Left ventricle myocardium superior (tissue), 1 donor: Measurements from ENCODE around the gene MAP2K3. TPM values are rescaled to one million over a fixed set of nuclear protein-coding genes. Genes with fewer than 3 reads are reported as not detected.

Experiments used
- ATAC-seq: fragments of 200-7000 bp; cut with Tn5 transposase; one replicate; pipeline ENCODE4 v1.9.1; 2020; ENCODE audit warnings: mild to moderate bottlenecking, moderate library complexity
- DNase-seq: peaks from one replicate; pipeline ENCODE4 v3.0.0-alpha.2; 2020
- intact Hi-C: fragments of 100-400 bp; cut with micrococcal nuclease; formaldehyde crosslinking; loops from one replicate; pipeline ENCODE4 v1.11.0; 2022
- total RNA-seq: library from RNA; stranded (reverse); fragmentation: NEBNext Ultra II Directional; extraction: Animal tissue kit (Norgen Biotek cat#: 25700); gene quantifications from one replicate; pipeline ENCODE4 v1.2.1, GENCODE V29; 2021
- donor health status: DM: no; HTN: yes; CAD: no; lungs with severe emphysema.

The MAP2K3 gene
- total RNA-seq, 1 donor from 2014 or later, result 38.6 TPM

DNA sequence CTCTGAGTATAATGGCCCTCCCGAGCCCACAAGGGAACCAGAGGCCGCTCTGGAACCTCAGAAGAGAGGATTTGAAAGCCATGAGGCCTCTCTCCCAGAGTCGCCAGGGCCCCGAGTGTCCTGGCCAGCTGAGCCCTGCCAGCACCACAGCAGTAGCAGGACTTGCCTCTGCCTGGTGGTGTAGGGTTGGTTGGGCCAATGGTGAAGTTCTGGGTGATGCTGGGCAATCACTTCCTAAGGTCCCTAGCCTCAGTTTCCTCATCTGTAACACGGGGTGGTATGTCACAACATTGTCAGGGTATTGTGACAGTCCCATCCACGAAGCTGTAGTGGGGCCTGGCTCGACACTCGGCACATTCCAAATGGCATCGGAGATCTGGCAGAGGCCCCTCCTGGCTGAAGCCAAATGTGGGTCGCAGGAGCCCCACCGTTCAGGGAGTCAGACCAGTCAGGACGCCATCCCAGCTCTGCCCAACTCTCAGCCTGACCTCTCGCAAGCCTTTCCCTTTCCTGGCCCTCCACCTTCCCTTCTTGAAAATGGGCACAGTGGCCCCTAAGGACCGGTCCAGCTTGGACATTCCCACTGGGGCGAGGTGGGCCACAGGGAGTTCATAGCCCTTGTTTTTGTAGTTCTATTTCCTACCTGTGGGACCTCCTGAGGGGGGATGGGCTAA is 33.0 kb upstream of the MAP2K3 start:
- intact Hi-C loops, result no loop called here
- no peak for DNase-seq

GRCh38 chr17:21252289-21252795 is 32.2 kb upstream of the MAP2K3 start:
- intact Hi-C loops, result no loop called here
- DNase-seq (no peak), ATAC-seq (no peak)

More for the DNA sequence above, 33.0 kb upstream of the MAP2K3 start:
- no peak for ATAC-seq

- intact Hi-C loops, result no loop called here
- peak; percentile 79 for ATAC-seq
- DNase-seq, result peak; percentile 95
Observed at GRCh38 chr17:21252796-21253645, 31.5 kb upstream of the MAP2K3 start, which contains the start of gene NATD1. TSS of gene NATD1 (minus strand) at chr17:21253410. CDS start at chr17:21253264, 146 bp downstream.

- DNase-seq, result no peak
- ATAC-seq, result peak; percentile 9
- intact Hi-C loops, result no loop called here
Observed at GRCh38 chr17:21253646-21254441, 30.7 kb upstream of the MAP2K3 start.

DNA sequence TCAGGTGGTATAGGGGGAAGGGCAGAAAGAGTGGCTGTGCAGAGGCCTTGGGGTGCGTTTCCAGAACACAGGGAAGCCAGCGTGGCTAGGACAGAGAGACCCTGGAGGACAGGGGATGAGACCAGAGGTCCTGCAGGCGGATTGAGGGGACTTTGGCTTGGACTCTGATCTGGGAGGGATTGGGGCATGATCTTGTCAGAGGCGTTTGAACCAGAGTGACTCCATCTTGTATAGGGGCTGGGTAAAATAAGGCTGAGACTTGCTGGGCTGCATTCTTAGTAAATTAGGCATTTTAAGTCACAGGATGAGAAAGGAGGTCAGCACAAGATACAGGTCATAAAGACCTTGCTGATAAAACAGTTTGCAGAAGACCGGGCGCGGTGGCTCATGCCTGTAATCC is 25.9 kb upstream of the MAP2K3 start:
- no peak for DNase-seq
- intact Hi-C loops, result no loop called here
- no peak for ATAC-seq

GRCh38 chr17:21262259-21262993 is 22.1 kb upstream of the MAP2K3 start:
- ATAC-seq (no peak), DNase-seq (no peak)
- intact Hi-C loops, result no loop called here

- intact Hi-C loops, result no loop called here
- ATAC-seq (no peak), DNase-seq (no peak)
Observed at GRCh38 chr17:21263376-21263775, 21.1 kb upstream of the MAP2K3 start.

DNA sequence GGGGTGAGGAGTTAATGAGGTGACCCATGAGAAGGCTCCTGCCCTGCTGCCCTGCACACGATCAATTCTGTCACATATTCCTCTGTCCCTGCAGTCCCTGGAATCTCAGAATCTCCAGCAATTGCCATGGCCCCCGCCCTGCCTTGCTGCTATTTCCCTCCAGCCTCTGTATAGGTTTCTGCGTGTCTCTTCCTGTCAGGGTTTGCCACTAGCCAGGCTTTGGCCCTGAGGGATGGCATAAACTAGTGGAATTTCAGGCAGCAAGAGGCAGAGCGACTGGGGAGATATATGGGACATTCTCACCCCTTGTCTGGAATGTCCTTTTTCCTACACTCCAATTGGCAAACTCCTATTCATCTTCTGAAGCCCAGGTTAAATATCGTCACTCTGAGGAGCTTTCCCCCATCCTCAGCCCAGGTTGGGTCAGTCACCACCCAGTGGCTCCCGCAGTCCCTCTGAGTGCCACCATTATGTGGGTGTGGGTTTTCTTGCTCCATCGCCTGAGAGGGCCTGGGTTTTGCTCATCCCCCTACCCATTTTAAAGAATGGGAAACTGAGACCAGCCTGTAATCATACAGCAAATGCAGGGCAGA is 15.8 kb upstream of the MAP2K3 start:
- ATAC-seq, result no peak
- no peak for DNase-seq
- intact Hi-C loops, result loop anchor here (5.0 kb wide), 1 partner anchor 244 kb away; no protein-coding TSS in a partner anchor

DNA sequence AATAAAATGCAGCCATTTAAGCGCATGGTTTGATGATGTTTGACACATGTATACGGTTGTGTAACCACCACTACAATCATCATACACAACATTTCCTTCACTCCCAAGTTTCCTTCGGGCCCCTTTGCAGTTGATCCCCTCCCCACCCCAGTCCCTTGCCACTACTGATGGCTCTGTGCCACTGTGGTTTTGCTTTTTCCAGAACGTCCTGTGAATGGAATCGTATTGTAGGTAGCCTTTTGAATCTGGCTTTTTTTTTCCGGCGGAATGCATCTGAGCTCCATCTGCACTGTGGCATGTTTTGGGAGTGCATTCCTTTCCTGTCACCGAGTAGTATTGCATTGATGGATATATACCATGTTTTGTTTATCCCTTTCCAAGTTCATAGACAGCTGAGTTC is 15.1 kb upstream of the MAP2K3 start:
- intact Hi-C loops, result loop anchor here (5.0 kb wide), 1 partner anchor 243 kb away; no protein-coding TSS in a partner anchor
- no peak for DNase-seq
- no peak for ATAC-seq

- ATAC-seq (no peak), DNase-seq (no peak)
- intact Hi-C loops, result loop anchor here (10.0 kb wide), 1 partner anchor 183 kb away; no protein-coding TSS in a partner anchor
Observed at GRCh38 chr17:21271454-21272183, 12.9 kb upstream of the MAP2K3 start.

DNA sequence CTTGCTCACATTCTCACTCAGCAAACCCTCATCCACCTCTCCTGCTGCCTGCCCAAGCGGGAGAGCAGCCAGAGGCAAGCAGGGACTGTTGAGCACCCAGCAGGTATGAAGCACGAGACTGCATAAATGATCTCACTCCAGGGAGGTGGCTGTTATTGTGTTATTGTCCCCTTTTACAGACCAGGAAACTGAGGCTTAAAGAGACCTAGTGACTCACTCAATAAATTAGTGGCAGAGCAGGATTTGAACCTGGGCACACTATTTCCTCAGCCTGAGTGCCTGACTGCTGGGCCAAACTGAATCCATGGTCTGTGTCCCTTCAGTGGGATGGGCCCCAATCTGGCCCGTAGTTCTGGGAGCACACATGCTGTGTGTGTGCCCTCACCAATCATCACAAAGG is 12.3 kb upstream of the MAP2K3 start:
- DNase-seq, result no peak
- no peak for ATAC-seq
- intact Hi-C loops, result loop anchor here (10.0 kb wide), 1 partner anchor 183 kb away; no protein-coding TSS in a partner anchor

- intact Hi-C loops, result loop anchor here (10.0 kb wide), 1 partner anchor 182 kb away; no protein-coding TSS in a partner anchor
- DNase-seq (no peak), ATAC-seq (no peak)
Observed at GRCh38 chr17:21272881-21273792, 11.4 kb upstream of the MAP2K3 start.

- ATAC-seq, result no peak
- no peak for DNase-seq
- intact Hi-C loops, result loop anchor here (10.0 kb wide), 1 partner anchor 180 kb away; no protein-coding TSS in a partner anchor
Observed at GRCh38 chr17:21275047-21275578, 9.4 kb upstream of the MAP2K3 start.

DNA sequence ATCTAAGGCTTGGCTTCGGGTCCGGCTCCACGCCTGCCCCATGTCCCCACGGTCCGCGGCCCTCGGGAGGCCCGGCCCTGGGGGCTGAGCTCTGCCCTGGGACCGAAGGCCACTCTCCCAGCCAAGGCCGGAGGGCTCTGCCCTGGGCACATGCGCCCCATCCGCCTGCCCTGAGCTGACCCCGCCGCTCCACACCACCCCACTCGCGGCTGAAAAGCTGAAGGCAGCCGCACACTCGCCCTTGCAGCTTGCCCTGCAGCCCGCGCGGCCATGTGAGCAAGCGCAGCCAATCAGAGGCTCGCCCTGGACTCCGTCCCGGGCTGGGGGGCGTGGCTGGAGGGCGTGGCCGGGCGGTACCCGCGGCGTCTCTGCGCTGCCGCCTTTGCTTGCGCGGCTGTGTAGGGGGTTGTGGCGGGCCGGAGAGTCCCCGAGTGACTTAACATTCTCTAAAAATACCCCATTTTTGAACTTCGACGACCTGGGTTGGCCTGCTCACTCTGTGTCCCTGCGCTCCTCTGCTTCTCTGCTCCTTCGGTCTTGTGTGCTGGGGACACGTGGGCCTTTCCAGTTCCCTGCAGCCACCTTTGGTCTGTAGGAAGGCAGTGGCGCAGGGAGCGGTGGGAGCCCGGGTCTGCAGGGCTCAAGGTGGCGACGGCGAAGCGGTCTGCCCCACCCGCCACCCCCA is 8.8 kb upstream of the MAP2K3 start:
- intact Hi-C loops, result loop anchor here (10.0 kb wide), 1 partner anchor 179 kb away; no protein-coding TSS in a partner anchor
- DNase-seq (peak; percentile 98), ATAC-seq (peak; percentile 98)

DNA sequence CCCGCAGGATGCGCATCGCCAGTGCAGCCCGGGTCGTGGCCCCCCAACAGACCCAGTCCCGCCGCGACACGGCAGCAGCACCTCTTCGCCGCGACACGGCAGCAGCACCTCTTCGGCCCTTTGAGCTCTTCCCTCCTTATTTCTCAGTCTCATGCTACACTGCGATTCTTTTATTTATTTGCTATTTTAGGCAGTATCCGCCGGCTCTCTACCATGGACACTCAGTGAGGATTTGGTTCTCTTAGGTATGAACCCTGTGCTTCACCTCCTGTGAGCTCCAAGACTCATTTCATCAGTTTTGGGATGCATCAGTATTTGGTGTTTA is 8.3 kb upstream of the MAP2K3 start:
- intact Hi-C loops, result loop anchor here (10.0 kb wide), 1 partner anchor 179 kb away; no protein-coding TSS in a partner anchor
- ATAC-seq (no peak), DNase-seq (no peak)

GRCh38 chr17:21277332-21277731 is 7.2 kb upstream of the MAP2K3 start:
- intact Hi-C loops, result loop anchor here (10.0 kb wide), 1 partner anchor 177 kb away; no protein-coding TSS in a partner anchor
- DNase-seq (no peak), ATAC-seq (no peak)
